Sigmoid colon (tissue), 7 donors: Measurements from ENCODE around the gene FAM184B. TPM values are rescaled to one million over a fixed set of nuclear protein-coding genes. Genes with fewer than 3 reads are reported as not detected.

Experiments used
- DNase-seq: peaks from one replicate; pipeline ENCODE4 v3.0.0-alpha.2; 2019
- H3K27ac ChIP-seq, 4 donors: fragments of 200-600 bp; sonication (generic); one replicate each; pipeline ENCODE4 v1.5.1; 2016 to 2019; ENCODE audit warnings: mild to moderate bottlenecking in 1 of 4
- H3K27me3 ChIP-seq, 3 donors: fragments of 200-600 bp; sonication (generic); one replicate each; pipeline ENCODE4 v1.5.1; 2019; ENCODE audit warnings: mild to moderate bottlenecking in 1 of 3
- H3K36me3 ChIP-seq, 4 donors: fragments of 200-600 bp; sonication (generic); one replicate each; pipeline ENCODE4 v1.5.1; 2016 to 2019
- H3K4me1 ChIP-seq, 4 donors: fragments of 200-600 bp; sonication (generic); one replicate each; pipeline ENCODE4 v1.5.1; 2017 to 2019
- H3K4me3 ChIP-seq, 4 donors: fragments of 200-600 bp; sonication (generic); one replicate each; pipeline ENCODE4 v1.5.1; 2017 to 2019; ENCODE audit warnings: mild to moderate bottlenecking in 2 of 4, moderate library complexity in 1 of 4
- H3K9me3 ChIP-seq, 4 donors: fragments of 200-600 bp in 3 of 4; sonication (generic) in 3 of 4; one replicate each; pipeline versions ENCODE4 v1.5.1 to v1.6.1; 2013 to 2019
- EP300 ChIP-seq, 4 donors: sonication (generic); formaldehyde crosslinking; IDR thresholded peaks; one replicate each; pipeline ENCODE4 v1.6.1; 2017; ENCODE audit warnings: antibody characterized with exemption in 4 of 4
- POLR2A ChIP-seq, 2 donors: fragments of 450-650 bp; IDR thresholded peaks; one replicate each; pipeline ENCODE4 v1.6.1; 2016; ENCODE audit warnings: antibody characterized with exemption in 2 of 2, mild to moderate bottlenecking in 2 of 2, moderate library complexity in 2 of 2
- POLR2AphosphoS5 ChIP-seq, 4 donors: sonication (generic); formaldehyde crosslinking; IDR thresholded peaks; one replicate each; pipeline ENCODE4 v1.6.1; 2017; ENCODE audit warnings: antibody characterized with exemption in 4 of 4
- WGBS, 2 donors: extraction: QIAGEN DNeasy Blood & Tissue Kit; methylation state at CpG; one replicate each; pipeline ENCODE4 v1.1.7; 2013; 5-methylcytosine and 5-hydroxymethylcytosine counted together
- intact Hi-C: fragments of 100-400 bp; cut with DNase I; formaldehyde crosslinking; loops from one replicate; pipeline ENCODE4 v1.15.1; 2023
- polyA plus RNA-seq, 3 donors: library from polyadenylated mRNA; stranded (reverse); fragments of 200-250 nt; gene quantifications; one replicate each; pipeline ENCODE4 v1.2.3, GENCODE V29; 2013
- total RNA-seq, 4 donors: library from RNA; depleted of rRNA; stranded (reverse); fragments of >200 nt; gene quantifications; one replicate each; pipeline ENCODE4 v1.1.0, GENCODE V29; 2016
- TF ChIP-seq, protein P1 (sequence below), 4 experiments: fragments of 450-650 bp in 3 of 4; fragments of 200-600 bp in 1 of 4; IDR thresholded peaks; one replicate each; pipeline ENCODE4 v1.5.1; 2016 to 2019; ENCODE audit warnings: antibody characterized with exemption in 4 of 4, mild to moderate bottlenecking in 3 of 4, moderate library complexity in 2 of 4
- donor health status: healthy with polysubstance abuse.
- donor health status: Bipolar disorder and iron deficiency.
- donor health status: healthy.

The FAM184B gene
- total and polyA plus RNA-seq, 7 donors = under 0.01 to 0.23 (median 0.23) TPM; not detected in 4

GRCh38 chr4:17763931-17764330 is 17.5 kb downstream of the FAM184B start:
- Histone ChIP-seq H3K36me3 (no peaks in the 10 kb centered on the region), H3K4me1 (no peaks in the 10 kb centered on the region), H3K9me3 (peaks cover 0 to 2% (median 0%) of the 10 kb centered on the region in 4 donors), H3K27ac (no peak overlapping the region), H3K4me3 (no peak overlapping the region), H3K27me3 (no peaks in the 10 kb centered on the region)
- DNase-seq = no peak
- TF ChIP-seq POLR2A (IDR thresholded peaks at IDR 0.05) (no peak), EP300 (IDR thresholded peaks at IDR 0.05) (no peak), POLR2AphosphoS5 (IDR thresholded peaks at IDR 0.05) (no peak)
- TF ChIP-seq, protein P1, sequence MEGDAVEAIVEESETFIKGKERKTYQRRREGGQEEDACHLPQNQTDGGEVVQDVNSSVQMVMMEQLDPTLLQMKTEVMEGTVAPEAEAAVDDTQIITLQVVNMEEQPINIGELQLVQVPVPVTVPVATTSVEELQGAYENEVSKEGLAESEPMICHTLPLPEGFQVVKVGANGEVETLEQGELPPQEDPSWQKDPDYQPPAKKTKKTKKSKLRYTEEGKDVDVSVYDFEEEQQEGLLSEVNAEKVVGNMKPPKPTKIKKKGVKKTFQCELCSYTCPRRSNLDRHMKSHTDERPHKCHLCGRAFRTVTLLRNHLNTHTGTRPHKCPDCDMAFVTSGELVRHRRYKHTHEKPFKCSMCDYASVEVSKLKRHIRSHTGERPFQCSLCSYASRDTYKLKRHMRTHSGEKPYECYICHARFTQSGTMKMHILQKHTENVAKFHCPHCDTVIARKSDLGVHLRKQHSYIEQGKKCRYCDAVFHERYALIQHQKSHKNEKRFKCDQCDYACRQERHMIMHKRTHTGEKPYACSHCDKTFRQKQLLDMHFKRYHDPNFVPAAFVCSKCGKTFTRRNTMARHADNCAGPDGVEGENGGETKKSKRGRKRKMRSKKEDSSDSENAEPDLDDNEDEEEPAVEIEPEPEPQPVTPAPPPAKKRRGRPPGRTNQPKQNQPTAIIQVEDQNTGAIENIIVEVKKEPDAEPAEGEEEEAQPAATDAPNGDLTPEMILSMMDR (IDR thresholded peaks at IDR 0.05) = no peak
- intact Hi-C loops = no loop called here
- 39 to 69% methylated on average over 5 of the region's 5 CpGs for WGBS, 2 donors

DNA sequence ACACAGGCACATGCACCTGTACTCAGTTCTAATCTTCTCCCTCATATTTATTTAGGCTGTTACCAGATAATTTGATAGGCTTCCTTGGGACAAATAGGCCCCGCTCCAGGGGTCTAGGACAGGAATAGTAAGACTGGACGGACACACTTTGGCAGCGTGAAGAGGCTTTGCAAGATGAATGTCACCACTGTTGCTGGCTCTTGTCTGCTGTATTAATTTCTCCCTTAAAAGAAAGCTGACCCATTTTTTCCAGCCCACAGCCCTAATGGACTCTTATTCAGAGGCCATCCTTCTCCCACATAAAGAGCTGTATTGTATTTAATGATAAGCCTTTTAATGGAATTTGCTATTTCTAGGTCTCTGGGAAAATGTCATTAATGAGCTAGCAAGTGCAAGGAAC is 18.0 kb downstream of the FAM184B start:
- Histone ChIP-seq H3K27me3 (no peaks in the 10 kb centered on the region), H3K36me3 (no peaks in the 10 kb centered on the region), H3K27ac (no peak overlapping the region), H3K9me3 (peaks cover 0 to 2% (median 0%) of the 10 kb centered on the region in 4 donors), H3K4me3 (no peak overlapping the region), H3K4me1 (no peaks in the 10 kb centered on the region)
- WGBS, 2 donors = 91 to 94% methylated on average over 3 of the region's 3 CpGs
- intact Hi-C loops = no loop called here
- no peak for DNase-seq
- TF ChIP-seq POLR2AphosphoS5 (IDR thresholded peaks at IDR 0.05) (no peak), EP300 (IDR thresholded peaks at IDR 0.05) (no peak), POLR2A (IDR thresholded peaks at IDR 0.05) (no peak)
- TF ChIP-seq, protein P1 (IDR thresholded peaks at IDR 0.05) = no peak

- 84 to 85% methylated on average over 1 of the region's 1 CpG for WGBS, 2 donors
Observed at GRCh38 chr4:17762726-17763125, 18.7 kb downstream of the FAM184B start.

GRCh38 chr4:17761062-17761461 is 20.4 kb downstream of the FAM184B start:
- DNase-seq = no peak
- no peaks in the 10 kb centered on the region for H3K9me3 ChIP-seq
- intact Hi-C loops = no loop called here
- 59 to 83% methylated on average over 1 of the region's 1 CpG for WGBS, 2 donors
- H3K36me3 ChIP-seq = no peaks in the 10 kb centered on the region
- no peak overlapping the region for H3K4me3 ChIP-seq
- TF ChIP-seq POLR2A (IDR thresholded peaks at IDR 0.05) (no peak), EP300 (IDR thresholded peaks at IDR 0.05) (no peak), POLR2AphosphoS5 (IDR thresholded peaks at IDR 0.05) (no peak)
- TF ChIP-seq, protein P1 (IDR thresholded peaks at IDR 0.05) = no peak
- no peak overlapping the region for H3K27ac ChIP-seq
- H3K4me1 ChIP-seq = no peaks in the 10 kb centered on the region
- H3K27me3 ChIP-seq = no peaks in the 10 kb centered on the region

More at GRCh38 chr4:17762726-17763125, 18.7 kb downstream of the FAM184B start:
- Histone ChIP-seq H3K36me3 (no peaks in the 10 kb centered on the region), H3K9me3 (peaks cover 0 to 2% (median 0%) of the 10 kb centered on the region in 4 donors), H3K4me3 (no peak overlapping the region), H3K27me3 (no peaks in the 10 kb centered on the region), H3K27ac (no peak overlapping the region), H3K4me1 (no peaks in the 10 kb centered on the region)
- no peak for DNase-seq
- intact Hi-C loops = no loop called here
- TF ChIP-seq POLR2A (IDR thresholded peaks at IDR 0.05) (no peak), EP300 (IDR thresholded peaks at IDR 0.05) (no peak)
- TF ChIP-seq, protein P1 (IDR thresholded peaks at IDR 0.05) = no peak

DNA sequence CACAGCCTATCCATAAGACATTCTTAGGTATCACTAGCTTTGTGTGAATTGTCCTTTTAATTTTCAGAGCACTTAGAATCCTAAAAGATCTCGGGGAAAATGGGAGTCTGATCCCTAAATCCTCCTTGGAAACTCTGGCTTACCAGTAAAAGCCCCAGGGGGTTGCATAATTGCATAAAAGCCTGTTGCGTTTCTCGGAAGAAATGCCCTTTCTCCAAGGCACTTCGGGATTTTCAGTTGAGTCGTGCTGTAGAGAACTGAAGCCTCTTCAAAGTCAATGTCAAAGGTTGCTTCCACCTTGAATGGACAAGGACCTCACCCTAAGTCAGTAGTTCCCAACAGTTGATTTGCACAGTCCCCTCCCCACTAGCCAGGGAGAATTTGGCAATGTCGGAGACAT is 20.8 kb downstream of the FAM184B start:
- no peaks in the 10 kb centered on the region for H3K9me3 ChIP-seq
- H3K27me3 ChIP-seq = no peaks in the 10 kb centered on the region
- no peaks in the 10 kb centered on the region for H3K36me3 ChIP-seq
- TF ChIP-seq, protein P1 (IDR thresholded peaks at IDR 0.05) = no peak
- TF ChIP-seq POLR2A (IDR thresholded peaks at IDR 0.05) = no peak
- TF ChIP-seq POLR2AphosphoS5 (IDR thresholded peaks at IDR 0.05) = no peak
- TF ChIP-seq EP300 (IDR thresholded peaks at IDR 0.05) = no peak
- no peaks in the 10 kb centered on the region for H3K4me1 ChIP-seq
- no peak overlapping the region for H3K27ac ChIP-seq
- H3K4me3 ChIP-seq = no peak overlapping the region
- intact Hi-C loops = no loop called here
- 88 to 89% methylated on average over 6 of the region's 6 CpGs for WGBS, 2 donors
- no peak for DNase-seq
